T-cell (primary cell): ENCODE measurements around the gene RUFY2. TPM values are rescaled to one million over a fixed set of nuclear protein-coding genes. Genes with fewer than 3 reads are reported as not detected.

ENCODE experiments used
- ATAC-seq, 4 experiments: fragments of 200-7000 bp in 3 of 4; fragments of 150-1000 bp in 1 of 4; cut with Tn5 transposase; replicated peaks in 1 of 4; 1 replicate in 3 of 4; 2 replicates in 1 of 4; pipeline ENCODE4 v1.10.0; 2021; ENCODE audit warnings: moderate library complexity in 3 of 4, mild to moderate bottlenecking in 2 of 4, moderate number of reproducible peaks in 1 of 4
- CTCF ChIA-PET, 2 donors: fragments of 300-600 bp; sonication (Branson Sonifier 250); formaldehyde crosslinking; loops; one replicate each; lab custom pipeline; 2022; ENCODE audit warnings: antibody characterized with exemption in 2 of 2; lab: Charles Lee
- POLR2A ChIA-PET, 2 donors: fragments of 300-600 bp; sonication (Branson Sonifier 250); formaldehyde crosslinking; loops; one replicate each; lab custom pipeline; 2022; ENCODE audit warnings: antibody characterized with exemption in 2 of 2; lab: Charles Lee
- DNase-seq, 35 experiments: peaks; one replicate each; pipeline versions ENCODE4 v3.0.0 to v3.0.0-alpha.2; 2013 to 2023
- H3K27ac ChIP-seq: one replicate; pipeline ENCODE4 v1.5.1; 2013; ENCODE audit warnings: low read length
- H3K27me3 ChIP-seq, 2 experiments: replicated peaks in 1 of 2; 1 replicate in 1 of 2; 2 replicates in 1 of 2; pipeline versions ENCODE4 v1.6.1 to v1.7.0; 2013; ENCODE audit warnings: low read length in 1 of 2, mixed read lengths in 1 of 2; ENCODE audit not compliant: control insufficient read depth in 2 of 2, insufficient read depth in 2 of 2; ENCODE audit errors: extremely low read depth in 1 of 2
- H3K36me3 ChIP-seq, 2 donors: 1 replicate in 1 of 2; 2 replicates in 1 of 2; pipeline versions ENCODE4 v1.6.1 to v1.7.0; 2013; ENCODE audit warnings: low read length in 1 of 2; ENCODE audit not compliant: control insufficient read depth in 2 of 2, insufficient read depth in 1 of 2; ENCODE audit errors: extremely low read depth in 1 of 2
- H3K4me1 ChIP-seq, 2 experiments: 1 replicate in 1 of 2; 2 replicates in 1 of 2; pipeline versions ENCODE4 v1.6.1 to v1.7.0; 2013; ENCODE audit warnings: low read length in 2 of 2, mixed read lengths in 1 of 2; ENCODE audit not compliant: insufficient read depth in 2 of 2, control insufficient read depth in 1 of 2; ENCODE audit errors: extremely low read depth in 1 of 2
- H3K4me3 ChIP-seq, 2 donors: 1 replicate in 1 of 2; 2 replicates in 1 of 2; pipeline versions ENCODE4 v1.5.1 to v1.7.0; 2013; ENCODE audit warnings: mild to moderate bottlenecking in 2 of 2, low read length in 1 of 2, moderate library complexity in 1 of 2; ENCODE audit not compliant: control insufficient read depth in 1 of 2; ENCODE audit errors: extremely low read depth in 1 of 2
- H3K9me3 ChIP-seq: 2 replicates; pipeline ENCODE4 v1.7.0; 2013
- H3K27ac Mint-ChIP-seq, 2 donors: one replicate each; pipeline ENCODE4 v1.8.0; 2020 to 2021; ENCODE audit warnings: mild to moderate bottlenecking in 2 of 2, mixed read lengths in 2 of 2
- H3K27me3 Mint-ChIP-seq, 2 donors: one replicate each; pipeline ENCODE4 v1.8.0; 2021 to 2022; ENCODE audit warnings: mixed read lengths in 2 of 2
- H3K36me3 Mint-ChIP-seq: one replicate; pipeline ENCODE4 v1.8.0; 2021; ENCODE audit warnings: mixed read lengths
- H3K4me1 Mint-ChIP-seq, 3 donors: one replicate each; pipeline ENCODE4 v1.8.0; 2020 to 2022; ENCODE audit warnings: mixed read lengths in 3 of 3, mild to moderate bottlenecking in 1 of 3
- H3K4me3 Mint-ChIP-seq, 3 donors: one replicate each; pipeline ENCODE4 v1.8.0; 2020 to 2022; ENCODE audit warnings: mild to moderate bottlenecking in 3 of 3, mixed read lengths in 3 of 3, moderate library complexity in 3 of 3
- H3K9me3 Mint-ChIP-seq, 3 donors: one replicate each; pipeline ENCODE4 v1.8.0; 2020 to 2022; ENCODE audit warnings: mixed read lengths in 3 of 3
- WGBS: methylation state at CpG from one replicate; pipeline ENCODE4 v1.1.5; 2013; ENCODE audit warnings: missing lambda C conversion rate; ENCODE audit not compliant: insufficient coverage; 5-methylcytosine and 5-hydroxymethylcytosine counted together
- total RNA-seq, 35 experiments: library from RNA in 6 of 35; stranded (reverse) in 6 of 35; fragments of 120-200 nt in 1 of 35; gene quantifications; one replicate each; pipeline versions ENCODE4 v1.2.1 to v1.2.4 and lab custom pipeline; 2013 to 2026

The RUFY2 gene
- total RNA-seq, 5 donors from 2014 or later (not counting 1 experiment from before 2014, with no cell fraction given): 15.2 to 25.7 (median 20.3) TPM

- H3K27ac Mint-ChIP-seq: no peak overlapping the region
- no peak overlapping the region for H3K4me3 Mint-ChIP-seq
- Histone ChIP-seq H3K27ac (no peak overlapping the region), H3K4me3 (no peak overlapping the region), H3K36me3 (peaks cover 0 to 27% of the 10 kb centered on the region in 2 donors), H3K4me1 (no peaks in the 10 kb centered on the region), H3K9me3 (no peaks in the 10 kb centered on the region), H3K27me3 (no peaks in the 10 kb centered on the region)
- ATAC-seq (no peak), DNase-seq (no peak)
- H3K4me1 Mint-ChIP-seq: peaks cover 0 to 5% (median 3%) of the 10 kb centered on the region in 3 donors
- ChIA-PET CTCF (interaction anchor here in 1 of 2 donors (0.7 kb wide), 1 partner anchor 1073 kb away, joined by 3 read pairs; no protein-coding TSS in a partner anchor), POLR2A (no interaction called here)
- H3K9me3 Mint-ChIP-seq: no peaks in the 10 kb centered on the region
- H3K27me3 Mint-ChIP-seq: no peaks in the 10 kb centered on the region
- H3K36me3 Mint-ChIP-seq: peaks cover 17% of the 10 kb centered on the region
- 83% methylated on average over 1 of the region's 2 CpGs for WGBS
Observed at GRCh38 chr10:68353537-68353936, 53.5 kb downstream of the RUFY2 start.

GRCh38 chr10:68348265-68348741 lies 58.8 kb downstream of the RUFY2 start:
- Mint-ChIP-seq H3K4me3 (no peak overlapping the region), H3K4me1 (peaks cover 5 to 6% (median 6%) of the 10 kb centered on the region in 3 donors), H3K27ac (peak overlapping the region; percentile 74 to 86), H3K36me3 (peaks cover 26% of the 10 kb centered on the region), H3K9me3 (no peaks in the 10 kb centered on the region), H3K27me3 (no peaks in the 10 kb centered on the region)
- no peaks in the 10 kb centered on the region for H3K27me3 ChIP-seq
- H3K27ac ChIP-seq: no peak overlapping the region
- no peak overlapping the region for H3K4me3 ChIP-seq
- ChIA-PET POLR2A (interaction anchor here in 1 of 2 donors (0.7 kb wide), 2 partner anchors 13 to 590 kb away, joined by 3 to 4 read pairs; no protein-coding TSS in a partner anchor), CTCF (interaction anchor here (0.6 to 2.3 kb wide), 21 partner anchors 9 to 807 kb away, joined by 3 to 15 read pairs (median 4); partner anchors contain the start of genes HNRNPH3 (in 1 of the 2) and PBLD (in 1 of the 2))
- WGBS: 0% methylated on average over 1 of the region's 2 CpGs
- no peaks in the 10 kb centered on the region for H3K9me3 ChIP-seq
- H3K36me3 ChIP-seq: peaks cover 5 to 25% of the 10 kb centered on the region in 2 donors
- H3K4me1 ChIP-seq: no peaks in the 10 kb centered on the region
- ATAC-seq (peak; percentile 66 to 75 (median 68)), DNase-seq (peak in 33 of 35 experiments; percentile 6 to 74 (median 34))

GRCh38 chr10:68346774-68347173 lies 60.3 kb downstream of the RUFY2 start:
- DNase-seq (no peak), ATAC-seq (no peak)
- ChIA-PET POLR2A (interaction anchor here in 1 of 2 donors (0.6 kb wide), 1 partner anchor 393 kb away, joined by 7 read pairs; no protein-coding TSS in a partner anchor), CTCF (interaction anchor here in 1 of 2 donors (0.7 kb wide), 1 partner anchor 296 kb away, joined by 5 read pairs; no protein-coding TSS in a partner anchor)
- no peaks in the 10 kb centered on the region for H3K4me1 ChIP-seq
- Mint-ChIP-seq H3K27ac (peak overlapping the region; percentile 45 to 72), H3K36me3 (peaks cover 26% of the 10 kb centered on the region), H3K4me3 (no peak overlapping the region), H3K9me3 (no peaks in the 10 kb centered on the region), H3K27me3 (no peaks in the 10 kb centered on the region), H3K4me1 (peaks cover 5 to 9% (median 7%) of the 10 kb centered on the region in 3 donors)
- H3K4me3 ChIP-seq: no peak overlapping the region
- H3K27ac ChIP-seq: no peak overlapping the region
- peaks cover 5 to 30% of the 10 kb centered on the region in 2 donors for H3K36me3 ChIP-seq
- H3K27me3 ChIP-seq: no peaks in the 10 kb centered on the region
- WGBS: no CpG with 5 or more reads among the region's 4 CpGs
- H3K9me3 ChIP-seq: no peaks in the 10 kb centered on the region

- H3K4me3 Mint-ChIP-seq: no peak overlapping the region
- peak overlapping the region in 1 of 2 donors; percentile 37 for H3K27ac Mint-ChIP-seq
- H3K36me3 Mint-ChIP-seq: peaks cover 35% of the 10 kb centered on the region
- H3K4me1 Mint-ChIP-seq: peaks cover 9 to 16% (median 11%) of the 10 kb centered on the region in 3 donors
- ATAC-seq (no peak), DNase-seq (no peak)
- Histone ChIP-seq H3K4me1 (no peaks in the 10 kb centered on the region), H3K4me3 (no peak overlapping the region), H3K36me3 (peaks cover 5 to 41% of the 10 kb centered on the region in 2 donors), H3K9me3 (no peaks in the 10 kb centered on the region), H3K27ac (no peak overlapping the region), H3K27me3 (no peaks in the 10 kb centered on the region)
- CTCF ChIA-PET: interaction anchor here in 1 of 2 donors (0.6 to 1.4 kb wide), 3 partner anchors 14 to 611 kb away, joined by 3 to 4 read pairs (median 3); partner anchors contain the start of gene HNRNPH3
- POLR2A ChIA-PET: interaction anchor here (0.6 to 1.0 kb wide), 2 partner anchors 16 to 617 kb away, joined by 3 read pairs; no protein-coding TSS in a partner anchor
- no peaks in the 10 kb centered on the region for H3K9me3 Mint-ChIP-seq
- WGBS: no CpG with 5 or more reads among the region's 4 CpGs
- no peaks in the 10 kb centered on the region for H3K27me3 Mint-ChIP-seq
Observed at GRCh38 chr10:68345621-68346020, 61.5 kb downstream of the RUFY2 start.

- Mint-ChIP-seq H3K27me3 (no peaks in the 10 kb centered on the region), H3K27ac (peak overlapping the region; percentile 1 to 29), H3K9me3 (no peaks in the 10 kb centered on the region), H3K4me1 (peaks cover 18 to 32% (median 22%) of the 10 kb centered on the region in 3 donors), H3K4me3 (no peak overlapping the region), H3K36me3 (peaks cover 51% of the 10 kb centered on the region)
- ChIA-PET POLR2A (interaction anchor here (0.6 kb wide), 2 partner anchors 272 to 862 kb away, joined by 3 to 4 read pairs; no protein-coding TSS in a partner anchor), CTCF (interaction anchor here in 1 of 2 donors (0.5 to 0.6 kb wide), 2 partner anchors 16 to 49 kb away, joined by 3 read pairs; no protein-coding TSS in a partner anchor)
- no peaks in the 10 kb centered on the region for H3K9me3 ChIP-seq
- DNase-seq: no peak
- H3K27ac ChIP-seq: no peak overlapping the region
- H3K4me3 ChIP-seq: no peak overlapping the region
- WGBS: no CpG with 5 or more reads among the region's 3 CpGs
- H3K27me3 ChIP-seq: no peaks in the 10 kb centered on the region
- peaks cover 12 to 64% of the 10 kb centered on the region in 2 donors for H3K36me3 ChIP-seq
- peaks cover 0 to 2% of the 10 kb centered on the region in 2 experiments for H3K4me1 ChIP-seq
- ATAC-seq: no peak
Observed at GRCh38 chr10:68342909-68343516, 64.1 kb downstream of the RUFY2 start.

GRCh38 chr10:68340358-68341080 lies 66.6 kb downstream of the RUFY2 start:
- H3K36me3 ChIP-seq: peaks cover 8 to 63% of the 10 kb centered on the region in 2 donors
- peaks cover 56% of the 10 kb centered on the region for H3K36me3 Mint-ChIP-seq

More at GRCh38 chr10:68340358-68341080, 66.6 kb downstream of the RUFY2 start:
- peaks cover 41 to 52% (median 46%) of the 10 kb centered on the region in 3 donors for H3K4me1 Mint-ChIP-seq
- no peak overlapping the region for H3K4me3 ChIP-seq
- no peaks in the 10 kb centered on the region for H3K9me3 Mint-ChIP-seq
- H3K4me1 ChIP-seq: peaks cover 5 to 17% of the 10 kb centered on the region in 2 experiments
- WGBS: 100% methylated on average over 2 of the region's 8 CpGs
- no peak overlapping the region for H3K4me3 Mint-ChIP-seq
- CTCF ChIA-PET: no interaction called here
- DNase-seq (no peak), ATAC-seq (no peak)
- no peaks in the 10 kb centered on the region for H3K9me3 ChIP-seq
- H3K27ac Mint-ChIP-seq: peak overlapping the region in 1 of 2 donors; percentile 22
- no peaks in the 10 kb centered on the region for H3K27me3 Mint-ChIP-seq
- no peaks in the 10 kb centered on the region for H3K27me3 ChIP-seq
- no peak overlapping the region for H3K27ac ChIP-seq
- POLR2A ChIA-PET: no interaction called here
